Stimulated activated CD4-positive, alpha-beta T cell treated with anti-CD3 and anti-CD28 coated beads, TNF-alpha, amount 100 ng/mL, for 24 hours (primary cell): ENCODE data around the gene PLA2G4B.

ENCODE experiments used
- DNase-seq, 3 experiments: peaks; one replicate each; pipeline ENCODE4 v3.0.0-alpha.2; 2020; ENCODE audit warnings: low read depth in 3 of 3

Gene PLA2G4B

DNA sequence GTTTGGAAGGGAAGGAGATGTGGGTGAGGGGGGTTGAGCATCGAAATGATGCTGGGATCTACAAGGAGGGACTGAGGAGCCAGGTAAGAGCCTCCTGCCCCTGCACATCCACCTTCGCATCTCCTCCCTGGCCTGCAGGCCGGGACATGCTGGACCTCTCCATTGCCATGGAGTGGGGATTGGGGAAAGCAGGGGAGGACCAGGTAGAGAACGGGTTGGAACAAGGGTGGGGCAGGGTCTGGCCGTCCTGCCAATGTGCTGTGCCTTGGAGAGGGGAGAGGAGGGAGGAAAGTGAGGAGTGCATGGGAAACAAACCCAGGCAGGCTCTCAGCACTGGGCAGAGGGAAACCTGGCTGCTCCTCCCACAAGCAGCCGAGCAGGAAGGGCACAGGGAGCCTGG, 10.6 kb downstream of the PLA2G4B start:
- DNase-seq: no peak

- no peak for DNase-seq
These were observed 11.2 kb downstream of the PLA2G4B start for GRCh38 chr15:41849861-41850260.

DNA sequence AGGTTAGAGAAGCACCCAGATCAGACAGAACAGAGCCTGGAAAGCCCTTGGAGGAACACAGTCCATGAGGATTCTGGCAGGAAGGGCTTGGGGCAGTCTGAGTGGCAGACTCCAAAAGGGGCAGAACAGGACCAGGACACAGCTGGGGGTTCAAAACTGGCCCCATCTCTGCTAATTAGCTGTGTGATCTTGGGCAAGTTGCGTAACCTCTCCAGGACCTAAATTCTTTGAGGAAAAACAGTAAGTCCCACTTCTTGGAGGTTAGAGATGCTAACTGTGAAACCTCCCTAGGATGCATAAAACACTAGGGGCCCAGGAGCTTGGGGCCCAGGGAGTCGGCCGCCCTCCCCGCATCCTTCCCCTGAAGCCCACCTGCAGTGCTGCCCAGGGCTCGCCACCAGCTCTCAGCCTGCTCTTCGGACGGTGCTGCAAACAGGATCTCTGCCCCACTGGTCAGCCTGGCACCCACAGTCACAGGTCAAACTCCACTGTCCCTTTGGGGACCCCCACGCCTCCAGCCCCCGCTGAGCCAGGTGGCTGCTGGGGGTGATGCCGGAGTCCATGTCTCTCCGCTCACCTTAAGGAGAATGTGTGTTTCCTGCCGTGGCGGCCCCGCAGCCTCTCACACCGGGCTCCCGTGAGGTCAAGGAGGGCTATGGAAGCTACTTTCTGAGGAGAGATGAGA, 12.0 kb downstream of the PLA2G4B start:
- no peak for DNase-seq

DNA sequence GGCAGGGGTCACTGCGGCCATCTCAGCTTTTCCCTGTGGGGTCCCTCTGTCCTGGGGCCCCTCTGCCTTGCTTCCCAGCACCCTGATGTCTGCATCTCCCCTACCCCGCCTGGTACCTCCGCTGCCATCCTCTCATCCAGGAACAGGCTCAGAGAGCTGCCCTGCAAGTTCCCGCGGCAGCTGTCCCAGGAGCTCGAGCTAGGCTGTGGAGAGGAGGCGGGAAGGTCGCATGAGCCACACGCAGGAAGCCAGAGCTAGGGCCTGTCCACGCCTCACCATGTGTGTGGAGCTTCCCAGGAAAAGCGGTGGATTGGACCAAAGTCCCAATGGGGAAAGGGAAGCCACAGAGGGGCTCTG, 12.5 kb downstream of the PLA2G4B start:
- DNase-seq: no peak

- DNase-seq: no peak
These were observed 13.2 kb downstream of the PLA2G4B start for GRCh38 chr15:41851755-41852370.

- no peak for DNase-seq
These were observed 14.3 kb downstream of the PLA2G4B start for GRCh38 chr15:41852736-41853590.

DNA sequence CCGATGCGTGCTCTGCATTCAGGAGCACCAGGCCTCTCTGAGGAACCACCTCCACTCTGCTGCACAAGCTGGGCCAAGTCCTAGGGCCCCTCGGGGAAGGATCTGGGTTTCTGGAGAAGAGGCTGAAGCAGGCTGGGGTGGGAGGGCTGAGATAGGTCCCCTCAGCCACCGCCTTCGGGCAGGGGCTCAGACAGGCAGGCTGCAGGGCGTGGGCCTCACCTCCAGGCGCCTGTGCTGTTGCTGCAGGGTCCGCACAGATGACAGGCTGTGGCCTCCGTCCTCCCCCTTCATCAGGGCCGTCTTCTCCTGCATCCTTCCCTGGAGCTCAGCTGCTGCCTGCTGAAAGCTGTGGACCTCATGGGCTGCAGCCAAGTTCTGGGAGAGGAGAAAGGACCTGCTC, 15.2 kb downstream of the PLA2G4B start:
- no peak for DNase-seq

DNA sequence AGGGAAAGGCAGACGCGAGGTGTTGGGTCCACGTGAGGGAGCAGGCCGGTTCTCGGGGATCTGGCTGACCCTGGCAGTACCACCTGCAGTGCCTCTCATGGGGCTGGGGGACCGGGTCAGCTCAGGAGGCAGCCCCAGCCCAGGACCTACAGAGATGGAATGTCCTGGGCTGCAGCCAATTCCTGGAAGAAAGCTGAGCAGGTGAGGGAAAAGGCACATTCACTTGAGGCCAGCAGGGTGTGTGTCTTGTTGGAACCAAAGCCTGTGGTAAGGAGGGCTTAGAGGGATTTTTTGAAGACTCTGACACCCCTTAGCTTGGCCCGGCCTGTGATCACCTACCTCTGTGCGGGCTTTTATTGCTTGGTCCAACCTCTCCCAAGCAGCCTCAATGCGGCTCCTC, 15.8 kb downstream of the PLA2G4B start:
- DNase-seq: no peak

GRCh38 chr15:41855261-41855961, 16.8 kb downstream of the PLA2G4B start:
- no peak for DNase-seq

DNA sequence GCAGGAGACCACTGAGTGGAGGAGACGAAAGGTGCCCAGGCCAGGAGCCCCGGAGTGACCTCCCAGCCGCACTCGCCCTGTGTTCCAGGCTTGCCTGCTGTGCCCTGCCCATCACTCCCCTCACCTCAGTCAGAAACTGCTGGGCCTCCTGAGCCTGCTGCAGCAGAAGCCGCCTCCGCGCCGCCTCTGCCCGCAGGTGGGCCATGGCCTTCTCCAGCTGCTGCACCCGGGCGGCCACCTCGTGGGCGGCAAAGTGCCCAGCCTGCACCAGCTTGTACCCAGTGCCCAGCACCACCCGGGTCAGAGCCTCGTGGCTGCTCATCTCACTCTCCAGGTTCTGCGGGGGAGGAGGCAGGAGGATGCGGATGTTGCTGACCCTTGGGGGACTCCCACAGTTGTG, 17.6 kb downstream of the PLA2G4B start:
- no peak for DNase-seq

DNA sequence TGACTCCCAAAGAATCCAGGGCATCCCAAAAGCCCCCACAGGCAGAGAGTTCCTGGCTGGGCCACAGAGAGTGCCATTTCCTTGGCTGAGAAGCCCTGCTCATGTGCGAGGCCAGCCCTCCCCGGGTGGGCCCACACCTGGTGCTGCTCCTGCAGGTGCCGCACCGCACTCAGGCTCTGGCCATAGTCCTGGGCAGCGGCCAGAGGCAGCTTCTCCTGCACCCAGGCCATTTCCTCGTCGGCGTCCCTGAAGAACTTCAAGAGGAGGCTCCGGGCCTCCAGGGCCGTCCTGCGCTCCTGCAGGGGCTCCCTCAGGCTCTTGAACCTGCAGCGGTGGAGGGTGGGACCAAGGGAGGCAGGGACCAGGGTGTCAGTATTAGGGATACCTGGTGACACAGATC, 18.1 kb downstream of the PLA2G4B start:
- DNase-seq: no peak

GRCh38 chr15:41857316-41857715, 18.7 kb downstream of the PLA2G4B start:
- no peak for DNase-seq

GRCh38 chr15:41858756-41859155, 20.1 kb downstream of the PLA2G4B start:
- DNase-seq: no peak

DNA sequence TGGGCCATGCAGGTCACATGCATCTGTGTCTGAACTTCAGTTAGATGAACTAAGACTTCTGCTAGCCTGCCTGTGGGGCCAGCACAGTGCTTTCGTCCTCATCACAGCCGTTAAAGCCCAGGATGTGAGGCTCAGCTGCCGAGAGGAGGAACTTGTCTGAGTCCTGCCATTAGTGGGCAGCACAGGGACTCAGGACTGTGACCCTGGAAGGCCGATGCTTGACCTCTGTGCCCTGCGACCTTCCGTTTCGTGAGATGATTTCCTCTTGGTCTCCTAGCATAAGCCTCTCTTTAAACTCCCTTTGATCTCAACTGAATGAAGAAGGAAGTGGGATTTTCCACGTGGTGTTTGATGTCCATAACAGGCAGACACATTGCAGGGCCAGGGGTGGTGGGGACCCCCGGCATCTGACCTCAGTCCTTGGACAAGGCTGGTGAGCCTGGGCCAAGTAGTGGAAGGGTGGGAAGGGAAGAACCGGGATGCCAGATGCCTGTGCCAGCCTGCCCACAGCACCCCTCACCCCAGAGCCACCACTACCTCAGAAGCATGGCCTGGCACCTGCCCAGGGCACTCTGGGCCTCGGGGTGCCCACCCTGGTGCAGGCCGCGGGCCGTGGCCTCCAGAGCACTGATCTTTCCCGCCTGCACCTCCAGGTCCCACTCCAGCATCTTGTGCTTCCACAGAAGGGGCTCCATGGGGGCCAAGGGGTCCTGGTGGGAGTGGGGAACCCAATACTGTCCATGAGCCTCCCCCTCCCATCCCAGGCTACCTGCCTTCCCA, 21.6 kb downstream of the PLA2G4B start:
- no peak for DNase-seq

DNA sequence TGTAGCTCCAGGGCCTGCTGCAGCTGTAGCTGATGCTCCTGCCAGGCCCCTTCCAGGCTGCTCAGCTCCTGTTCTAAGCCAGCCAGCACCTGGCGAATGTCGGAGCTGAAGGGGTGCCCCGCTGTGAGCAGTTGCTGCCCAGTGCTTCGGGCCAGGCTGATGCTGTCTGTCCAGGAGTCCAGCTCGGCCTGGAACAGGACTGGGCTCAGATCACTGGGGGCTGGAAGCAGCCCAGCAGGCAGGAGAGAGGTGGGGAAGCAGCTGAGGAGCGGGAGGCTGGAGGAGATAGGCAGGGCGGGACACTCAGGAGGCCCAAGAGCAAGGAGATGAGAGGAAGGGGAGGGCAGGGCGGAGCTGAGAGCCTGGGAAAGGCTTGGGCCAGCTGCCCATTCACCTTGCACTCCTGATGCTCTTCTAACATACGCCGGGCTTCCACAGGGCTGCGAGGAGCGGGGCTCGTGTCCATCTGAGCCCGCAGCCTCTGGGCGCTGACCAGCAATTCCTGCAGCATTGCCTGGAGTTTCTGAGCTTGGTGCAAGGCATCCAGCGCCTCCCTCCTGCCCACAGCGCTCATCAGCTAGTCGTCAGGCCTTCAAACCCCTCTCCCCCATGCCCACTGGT, 23.2 kb downstream of the PLA2G4B start:
- no peak for DNase-seq

- DNase-seq: no peak
These were observed 24.0 kb downstream of the PLA2G4B start for GRCh38 chr15:41862515-41863116.

- no peak for DNase-seq
These were observed 26.9 kb downstream of the PLA2G4B start for GRCh38 chr15:41865490-41866055.

DNA sequence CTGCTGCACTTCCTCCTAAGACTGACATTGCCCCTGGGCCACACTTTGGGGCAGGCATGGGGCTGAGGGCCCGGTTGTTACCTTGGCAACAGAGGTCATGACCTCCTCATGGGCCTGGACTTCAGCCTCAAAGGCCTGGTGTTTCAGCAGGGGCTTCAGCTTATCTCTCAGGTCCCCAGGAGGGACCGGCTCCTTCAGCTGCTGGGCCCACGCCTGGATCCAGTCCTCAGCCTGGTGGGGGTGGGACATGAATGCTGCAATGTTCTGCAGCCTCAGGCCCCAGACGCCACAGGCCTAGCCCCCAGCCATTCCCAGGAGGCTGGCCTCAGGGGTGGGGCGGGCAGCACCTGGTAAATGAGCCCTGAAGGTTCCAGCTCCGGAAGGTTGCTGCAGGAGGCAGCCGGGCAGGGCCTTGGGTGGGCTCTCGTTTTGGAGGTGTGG, 27.6 kb downstream of the PLA2G4B start:
- no peak for DNase-seq

- DNase-seq: no peak
These were observed 28.4 kb downstream of the PLA2G4B start for GRCh38 chr15:41866872-41867579.

- no peak for DNase-seq
These were observed 29.7 kb downstream of the PLA2G4B start for GRCh38 chr15:41868321-41868720.
